Measurements from ENCODE around the gene BRCC3. TPM values are rescaled to one million over a fixed set of nuclear protein-coding genes. Genes with fewer than 3 reads are reported as not detected.

The BRCC3 gene
- total and polyA plus RNA-seq, 2 donors (not counting 1 experiment from before 2014, with no cell fraction given): 7.3 to 16.9 TPM

DNA sequence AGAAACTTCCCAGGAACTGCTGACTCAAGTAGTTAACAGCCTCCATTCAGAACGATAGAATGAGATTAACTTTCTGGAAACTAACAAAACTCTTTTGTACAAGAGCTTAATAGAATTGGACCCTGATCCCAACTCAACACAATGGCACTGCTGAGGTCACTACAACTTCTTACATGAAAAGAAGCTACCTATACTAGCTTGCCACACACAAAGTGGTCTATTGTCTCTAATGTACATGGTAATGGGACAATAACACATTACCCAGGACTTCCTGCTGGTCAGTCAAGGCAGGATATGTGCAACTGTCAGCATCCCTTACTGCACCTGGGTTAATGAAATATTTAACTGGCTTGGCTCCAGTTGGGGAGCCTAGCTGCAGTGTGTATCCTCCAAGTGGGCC lies 56.2 kb downstream of the BRCC3 start:
- H3K27me3 ChIP-seq (replicated peaks in 1 of 4; ENCODE audit: control extremely low read depth in 1 of 4, control insufficient read depth in 3 of 4, insufficient read depth in 4 of 4, low read length in 3 of 4): no peaks in the 10 kb centered on the region
- Mint-ChIP-seq H3K27ac (no peak overlapping the region), H3K4me3 (no peak overlapping the region), H3K4me1 (no peaks in the 10 kb centered on the region), H3K9me3 (ENCODE audit: insufficient read depth) (peaks cover 6% of the 10 kb centered on the region), H3K27me3 (no peaks in the 10 kb centered on the region)
- POLR2A ChIA-PET: no interaction called here
- H3K79me2 ChIP-seq (ENCODE audit: control insufficient read depth, insufficient read depth, low read length): no peaks in the 10 kb centered on the region
- DNase-seq: no peak
- peaks cover 0 to 5% of the 10 kb centered on the region in 2 experiments for H3K36me3 ChIP-seq (replicated peaks in 1 of 2; ENCODE audit: control extremely low read depth in 1 of 2, control insufficient read depth in 1 of 2, extremely low read depth in 1 of 2, insufficient read depth in 2 of 2, low read length in 1 of 2)
- H3K27ac ChIP-seq (ENCODE audit: low read length in 2 of 2): no peak overlapping the region
- no peak for ATAC-seq (ENCODE audit: low read depth)
- no peak overlapping the region for H3K4me3 ChIP-seq (ENCODE audit: control extremely low read depth in 1 of 5, extremely low read depth in 1 of 5, insufficient read depth in 1 of 5, low read depth in 2 of 5, low read length in 4 of 5)
- WGBS (ENCODE audit: insufficient coverage): 100% methylated on average over 1 of the region's 1 CpG
- no peak overlapping the region for H3K9ac ChIP-seq (ENCODE audit: low read length)
- CTCF ChIA-PET: no interaction called here
- H4K20me1 ChIP-seq (ENCODE audit: control insufficient read depth, insufficient read depth, low read length, poor library complexity, severe bottlenecking): no peaks in the 10 kb centered on the region
- no peak overlapping the region for H3K4me2 ChIP-seq (replicated peaks; ENCODE audit: low read depth, low read length, poor library complexity, severe bottlenecking)
- H3K4me1 ChIP-seq (ENCODE audit: control insufficient read depth in 2 of 2, insufficient read depth in 2 of 2, low read length in 2 of 2): no peaks in the 10 kb centered on the region
- H3K9me3 ChIP-seq (ENCODE audit: control extremely low read depth in 1 of 3, control insufficient read depth in 2 of 3, insufficient read depth in 1 of 3, low read length in 2 of 3): no peaks in the 10 kb centered on the region
- intact Hi-C loops (cut with micrococcal nuclease): no loop called here
- no peak overlapping the region for H2AFZ ChIP-seq (ENCODE audit: insufficient read depth, low read depth, low read length, poor library complexity, severe bottlenecking)
- TF ChIP-seq CTCF (IDR thresholded peaks at IDR 0.05) (no peak), EZH2 (IDR thresholded peaks at IDR 0.05; ENCODE audit: borderline replicate concordance, insufficient read depth, low read depth, low read length, poor library complexity, severe bottlenecking) (no peak)

- Histone ChIP-seq H3K27ac (ENCODE audit: low read length in 2 of 2) (no peak overlapping the region), H3K4me3 (ENCODE audit: control extremely low read depth in 1 of 5, extremely low read depth in 1 of 5, insufficient read depth in 1 of 5, low read depth in 2 of 5, low read length in 4 of 5) (no peak overlapping the region), H3K9me3 (ENCODE audit: control extremely low read depth in 1 of 3, control insufficient read depth in 2 of 3, insufficient read depth in 1 of 3, low read length in 2 of 3) (no peaks in the 10 kb centered on the region), H2AFZ (ENCODE audit: insufficient read depth, low read depth, low read length, poor library complexity, severe bottlenecking) (no peak overlapping the region), H4K20me1 (ENCODE audit: control insufficient read depth, insufficient read depth, low read length, poor library complexity, severe bottlenecking) (no peaks in the 10 kb centered on the region), H3K4me1 (ENCODE audit: control insufficient read depth in 2 of 2, insufficient read depth in 2 of 2, low read length in 2 of 2) (no peaks in the 10 kb centered on the region), H3K36me3 (replicated peaks in 1 of 2; ENCODE audit: control extremely low read depth in 1 of 2, control insufficient read depth in 1 of 2, extremely low read depth in 1 of 2, insufficient read depth in 2 of 2, low read length in 1 of 2) (peaks cover 0 to 5% of the 10 kb centered on the region in 2 experiments), H3K79me2 (ENCODE audit: control insufficient read depth, insufficient read depth, low read length) (no peaks in the 10 kb centered on the region), H3K27me3 (replicated peaks in 1 of 4; ENCODE audit: control extremely low read depth in 1 of 4, control insufficient read depth in 3 of 4, insufficient read depth in 4 of 4, low read length in 3 of 4) (no peaks in the 10 kb centered on the region), H3K9ac (ENCODE audit: low read length) (no peak overlapping the region), H3K4me2 (replicated peaks; ENCODE audit: low read depth, low read length, poor library complexity, severe bottlenecking) (no peak overlapping the region)
- intact Hi-C loops (cut with micrococcal nuclease): no loop called here
- H3K4me3 Mint-ChIP-seq: no peak overlapping the region
- DNase-seq (no peak), ATAC-seq (ENCODE audit: low read depth) (no peak)
- CTCF ChIA-PET: no interaction called here
- H3K9me3 Mint-ChIP-seq (ENCODE audit: insufficient read depth): peaks cover 6% of the 10 kb centered on the region
- no peaks in the 10 kb centered on the region for H3K27me3 Mint-ChIP-seq
- no peak overlapping the region for H3K27ac Mint-ChIP-seq
- no peak for TF ChIP-seq CTCF (IDR thresholded peaks at IDR 0.05)
- no peak for TF ChIP-seq EZH2 (IDR thresholded peaks at IDR 0.05; ENCODE audit: borderline replicate concordance, insufficient read depth, low read depth, low read length, poor library complexity, severe bottlenecking)
- no peaks in the 10 kb centered on the region for H3K4me1 Mint-ChIP-seq
- POLR2A ChIA-PET: no interaction called here
Observed at GRCh38 chrX:155127940-155128339, 56.6 kb downstream of the BRCC3 start.

Data from B cell (primary cell).